ENCODE results near the gene TAS1R3.

DNA sequence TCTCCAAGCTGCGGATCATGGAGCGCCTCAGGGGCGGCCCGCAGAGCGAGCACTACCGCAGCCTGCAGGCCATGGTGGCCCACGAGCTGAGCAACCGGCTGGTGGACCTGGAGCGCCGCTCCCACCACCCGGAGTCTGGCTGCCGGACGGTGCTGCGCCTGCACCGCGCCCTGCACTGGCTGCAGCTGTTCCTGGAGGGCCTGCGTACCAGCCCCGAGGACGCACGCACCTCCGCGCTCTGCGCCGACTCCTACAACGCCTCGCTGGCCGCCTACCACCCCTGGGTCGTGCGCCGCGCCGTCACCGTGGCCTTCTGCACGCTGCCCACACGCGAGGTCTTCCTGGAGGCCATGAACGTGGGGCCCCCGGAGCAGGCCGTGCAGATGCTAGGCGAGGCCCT lies 3.8 kb upstream of the TAS1R3 start:
- TF ChIP-seq POLR2AphosphoS5 (IDR thresholded peaks at IDR 0.05; ENCODE audit: low read depth, low read length) (no peak), SIN3A (IDR thresholded peaks at IDR 0.05; ENCODE audit: borderline replicate concordance, insufficient read depth, low read depth, low read length) (no peak), TCF7L2 (IDR thresholded peaks at IDR 0.05; ENCODE audit: low read depth, low read length) (no peak)
- TF ChIP-seq, protein P1, sequence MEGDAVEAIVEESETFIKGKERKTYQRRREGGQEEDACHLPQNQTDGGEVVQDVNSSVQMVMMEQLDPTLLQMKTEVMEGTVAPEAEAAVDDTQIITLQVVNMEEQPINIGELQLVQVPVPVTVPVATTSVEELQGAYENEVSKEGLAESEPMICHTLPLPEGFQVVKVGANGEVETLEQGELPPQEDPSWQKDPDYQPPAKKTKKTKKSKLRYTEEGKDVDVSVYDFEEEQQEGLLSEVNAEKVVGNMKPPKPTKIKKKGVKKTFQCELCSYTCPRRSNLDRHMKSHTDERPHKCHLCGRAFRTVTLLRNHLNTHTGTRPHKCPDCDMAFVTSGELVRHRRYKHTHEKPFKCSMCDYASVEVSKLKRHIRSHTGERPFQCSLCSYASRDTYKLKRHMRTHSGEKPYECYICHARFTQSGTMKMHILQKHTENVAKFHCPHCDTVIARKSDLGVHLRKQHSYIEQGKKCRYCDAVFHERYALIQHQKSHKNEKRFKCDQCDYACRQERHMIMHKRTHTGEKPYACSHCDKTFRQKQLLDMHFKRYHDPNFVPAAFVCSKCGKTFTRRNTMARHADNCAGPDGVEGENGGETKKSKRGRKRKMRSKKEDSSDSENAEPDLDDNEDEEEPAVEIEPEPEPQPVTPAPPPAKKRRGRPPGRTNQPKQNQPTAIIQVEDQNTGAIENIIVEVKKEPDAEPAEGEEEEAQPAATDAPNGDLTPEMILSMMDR (IDR thresholded peaks at IDR 0.05) = no peak
